Measurements from ENCODE around the gene OR52N1.

OR52N1 gene

GRCh38 chr11:5791165-5791564, at the start of gene OR52N1:
Gene OR52N1, minus strand, starts transcription at chr11:5791265. Its CDS starts 2,449 bp downstream, at chr11:5788816.
- no peak for DNase-seq

GRCh38 chr11:5837695-5838094, 46.6 kb upstream of the OR52N1 start:
- no peak for DNase-seq

GRCh38 chr11:5833446-5833845, 42.4 kb upstream of the OR52N1 start:
- DNase-seq = no peak

GRCh38 chr11:5831196-5831829, 40.2 kb upstream of the OR52N1 start:
- no peak for DNase-seq

- no peak for DNase-seq
These were observed 27.3 kb upstream of the OR52N1 start for GRCh38 chr11:5818245-5818886.

- no peak for DNase-seq
These were observed 24.5 kb upstream of the OR52N1 start for GRCh38 chr11:5815534-5815933.

- no peak for DNase-seq
These were observed 19.1 kb upstream of the OR52N1 start for GRCh38 chr11:5809905-5810795.

GRCh38 chr11:5809122-5809519, 18.1 kb upstream of the OR52N1 start:
- DNase-seq = no peak

- DNase-seq = peak; percentile 79
These were observed 17.5 kb upstream of the OR52N1 start, which contains the start of gene OR52N2 for GRCh38 chr11:5808500-5809121. Gene OR52N2, plus strand, starts transcription at chr11:5808924. Its CDS starts 11,412 bp downstream, at chr11:5820336.

GRCh38 chr11:5807580-5807979, 16.5 kb upstream of the OR52N1 start:
- DNase-seq = no peak

GRCh38 chr11:5803982-5804381, 12.9 kb upstream of the OR52N1 start:
- DNase-seq = no peak

- no peak for DNase-seq
These were observed 5.5 kb upstream of the OR52N1 start for GRCh38 chr11:5796541-5796940.

GRCh38 chr11:5783255-5783654, 7.8 kb downstream of the OR52N1 start, which contains the start of gene OR52N5:
Gene OR52N5, minus strand, starts transcription at chr11:5783355. Its CDS starts 4,721 bp downstream, at chr11:5778634.
- DNase-seq = no peak

- no peak for DNase-seq
These were observed 24.0 kb downstream of the OR52N1 start for GRCh38 chr11:5767056-5767455.

- DNase-seq = no peak
These were observed 37.1 kb downstream of the OR52N1 start, which contains the start of gene OR52N4 for GRCh38 chr11:5753943-5754342. Gene OR52N4, plus strand, starts transcription at chr11:5754243. Its CDS starts 498 bp downstream, at chr11:5754741.

GRCh38 chr11:5749836-5750235, 41.2 kb downstream of the OR52N1 start:
- DNase-seq = no peak

GRCh38 chr11:5746614-5747013, 44.5 kb downstream of the OR52N1 start:
- no peak for DNase-seq

- no peak for DNase-seq
These were observed 52.6 kb downstream of the OR52N1 start for GRCh38 chr11:5738431-5738830.

- no peak for DNase-seq
These were observed 53.2 kb downstream of the OR52N1 start for GRCh38 chr11:5737670-5738392.

GRCh38 chr11:5737091-5737490, 54.0 kb downstream of the OR52N1 start:
- no peak for DNase-seq

Measured in stimulated activated CD8-positive, alpha-beta memory T cell treated with anti-CD3 and anti-CD28 coated beads, Interleukin-4, amount 100 ng/mL, for 48 hours (primary cell).